Fibroblast of skin of scalp (primary cell): ENCODE results near the gene KLLN.
A peak's percentile ranks its signal among the peaks of the same experiment; 100 is the strongest.
"Not testable (repeated sequence)": the region's sequence is repeated elsewhere in the genome, so short reads cannot be mapped to it uniquely, and the experiment has no call there.

ENCODE experiments used
- DNase-seq: peaks from one replicate; pipeline ENCODE4 v3.0.0-alpha.2; 2013

KLLN gene

GRCh38 chr10:87842220-87842641, 21.1 kb downstream of the KLLN start:
- no peak for DNase-seq

DNA sequence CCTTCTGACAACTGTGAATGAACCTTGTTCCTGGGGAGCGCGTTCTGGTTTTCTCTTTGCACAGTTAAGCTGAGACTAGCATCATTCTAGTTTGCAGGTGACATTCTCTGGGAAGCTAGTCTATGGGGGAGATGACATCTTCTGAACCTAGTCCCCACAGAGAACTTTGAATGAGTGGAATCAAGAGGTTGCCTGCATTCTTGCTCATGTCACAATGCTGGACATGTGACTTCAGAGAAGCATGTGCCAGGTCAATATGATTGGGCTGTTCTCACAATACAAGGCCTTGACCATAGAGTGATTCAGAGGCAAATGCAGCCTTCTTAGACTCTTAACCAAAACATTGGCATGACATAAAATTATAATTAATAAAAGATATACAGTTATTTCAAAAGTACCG, 22.1 kb downstream of the KLLN start:
- DNase-seq, result no peak

DNA sequence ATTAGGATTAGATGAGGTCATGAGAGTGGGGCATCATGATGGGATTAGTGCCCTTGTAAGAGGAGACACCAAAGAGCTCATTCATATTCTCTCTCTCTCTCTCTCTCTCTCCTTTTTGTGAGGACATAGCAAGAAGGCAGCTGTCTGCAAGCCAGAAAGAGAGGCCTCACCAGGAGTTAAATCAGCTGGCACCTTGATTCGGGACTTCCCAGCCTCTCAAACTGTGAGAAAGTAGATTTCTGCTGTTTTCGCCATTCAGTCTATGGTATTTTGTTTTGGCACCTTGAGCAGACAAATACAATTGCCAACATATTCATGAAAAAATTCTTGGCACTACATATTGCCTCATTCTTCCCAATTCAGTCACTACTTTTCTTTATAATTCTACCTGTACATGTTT, 24.7 kb downstream of the KLLN start:
- DNase-seq, result no peak

- no peak for DNase-seq
These were observed 25.9 kb downstream of the KLLN start for GRCh38 chr10:87837445-87837844.

GRCh38 chr10:87836098-87836497, 27.2 kb downstream of the KLLN start:
- no peak for DNase-seq

GRCh38 chr10:87829986-87830729, 33.2 kb downstream of the KLLN start:
- no peak for DNase-seq

GRCh38 chr10:87829051-87829450, 34.3 kb downstream of the KLLN start:
- DNase-seq, result not testable (repeated sequence)

GRCh38 chr10:87827681-87828080, 35.7 kb downstream of the KLLN start:
- DNase-seq, result no peak

GRCh38 chr10:87826653-87827052, 36.7 kb downstream of the KLLN start:
- DNase-seq, result no peak

- DNase-seq, result no peak
These were observed 44.1 kb downstream of the KLLN start for GRCh38 chr10:87819289-87819585.

GRCh38 chr10:87818505-87819288, 44.6 kb downstream of the KLLN start:
- DNase-seq, result no peak

GRCh38 chr10:87817609-87818504, 45.5 kb downstream of the KLLN start, which contains the start of gene ATAD1:
Gene ATAD1, minus strand, starts transcription at chr10:87818226. Its CDS starts 3,627 bp downstream, at chr10:87814599.
- peak; percentile 85 for DNase-seq

- no peak for DNase-seq
These were observed 46.3 kb downstream of the KLLN start for GRCh38 chr10:87816898-87817608.

DNA sequence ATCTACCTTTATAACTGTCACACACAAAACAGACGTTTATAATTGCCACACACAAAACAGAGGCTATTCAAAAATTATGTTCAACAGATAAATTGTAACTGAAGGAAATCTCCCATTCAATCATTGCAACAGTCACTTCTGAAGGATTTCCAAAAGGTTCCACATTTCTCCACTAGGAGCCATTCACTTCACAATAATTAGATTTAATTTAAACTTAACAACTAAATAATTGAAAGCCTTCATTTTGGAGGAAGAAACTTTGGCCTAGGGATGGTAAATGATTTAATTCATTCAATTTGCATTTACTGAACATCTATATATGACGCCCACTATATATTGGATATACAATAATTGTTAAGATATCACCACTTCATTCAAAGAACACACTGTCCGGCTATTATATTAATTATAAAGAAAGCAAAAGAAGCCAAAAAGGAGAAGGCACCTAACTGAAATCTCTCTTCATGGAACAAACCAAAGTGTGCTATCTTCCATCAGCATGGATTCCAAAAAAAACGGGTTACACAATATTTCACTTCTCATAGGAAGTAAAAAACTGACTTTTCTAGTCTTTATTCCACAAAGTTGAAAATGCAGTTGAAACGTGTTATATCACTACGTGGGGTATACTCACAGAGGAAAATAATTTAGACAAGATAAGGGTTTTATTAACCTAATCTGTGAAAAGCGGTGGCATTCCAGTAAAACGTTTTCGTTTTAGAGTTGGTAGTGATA, 47.0 kb downstream of the KLLN start:
- no peak for DNase-seq
